Astrocyte (in vitro differentiated cells and primary cell): Measurements from ENCODE around the gene CMTM8. TPM values are rescaled to one million over a fixed set of nuclear protein-coding genes. Genes with fewer than 3 reads are reported as not detected.

ENCODE experiments used
- DNase-seq: peaks from one replicate; pipeline ENCODE4 v3.0.0-alpha.2; 2010; ENCODE audit warnings: low read depth
- FAIRE-seq: peaks from 2 replicates; lab custom pipeline; 2011; peaks lifted over from hg19 to GRCh38; lab: Jason Lieb, UNC
- H2AFZ ChIP-seq: 2 replicates; pipeline ENCODE4 v1.6.0; 2012; ENCODE audit warnings: low read depth, low read length, inconsistent platforms
- H3K27ac ChIP-seq: 2 replicates; pipeline ENCODE4 v1.5.1; 2011; ENCODE audit warnings: low read depth, low read length, inconsistent platforms
- H3K27me3 ChIP-seq: 2 replicates; pipeline ENCODE4 v1.6.0; 2011; ENCODE audit warnings: low read length, inconsistent platforms; ENCODE audit not compliant: insufficient read depth
- H3K36me3 ChIP-seq: 2 replicates; pipeline ENCODE4 v1.5.1; 2011; ENCODE audit warnings: low read length, inconsistent platforms; ENCODE audit not compliant: insufficient read depth
- H3K4me1 ChIP-seq: 2 replicates; pipeline ENCODE4 v1.5.1; 2011; ENCODE audit warnings: low read length, inconsistent platforms; ENCODE audit not compliant: insufficient read depth
- H3K4me2 ChIP-seq: 2 replicates; pipeline ENCODE4 v1.6.0; 2012; ENCODE audit warnings: low read length, inconsistent platforms
- H3K4me3 ChIP-seq: 2 replicates; pipeline ENCODE4 v1.5.1; 2011; ENCODE audit warnings: low read depth, mild to moderate bottlenecking, low read length, inconsistent platforms; ENCODE audit not compliant: insufficient read depth
- H3K79me2 ChIP-seq: 2 replicates; pipeline ENCODE4 v1.6.0; 2012; ENCODE audit warnings: mild to moderate bottlenecking, low read length, inconsistent platforms; ENCODE audit not compliant: insufficient read depth
- H3K9ac ChIP-seq: 2 replicates; pipeline ENCODE4 v1.6.0; 2012; ENCODE audit warnings: mild to moderate bottlenecking, low read length, inconsistent platforms
- H3K9me3 ChIP-seq: 2 replicates; pipeline ENCODE4 v1.5.1; 2012; ENCODE audit warnings: low read depth, mild to moderate bottlenecking, low read length, inconsistent platforms; ENCODE audit not compliant: insufficient read depth
- H4K20me1 ChIP-seq: 2 replicates; pipeline ENCODE4 v1.6.0; 2012; ENCODE audit warnings: low read length, inconsistent platforms; ENCODE audit not compliant: insufficient read depth
- H3K27ac Mint-ChIP-seq: one replicate; pipeline ENCODE4 v1.8.0; 2021; ENCODE audit warnings: mild to moderate bottlenecking, mixed read lengths; ENCODE audit not compliant: unreplicated experiment
- H3K27me3 Mint-ChIP-seq: one replicate; pipeline ENCODE4 v1.8.0; 2021; ENCODE audit warnings: low read depth, mixed read lengths; ENCODE audit not compliant: unreplicated experiment
- H3K36me3 Mint-ChIP-seq: one replicate; pipeline ENCODE4 v1.8.0; 2021; ENCODE audit warnings: low read depth, mixed read lengths; ENCODE audit not compliant: unreplicated experiment
- H3K4me1 Mint-ChIP-seq: one replicate; pipeline ENCODE4 v1.8.0; 2021; ENCODE audit warnings: low read depth, mixed read lengths; ENCODE audit not compliant: unreplicated experiment
- H3K4me3 Mint-ChIP-seq: one replicate; pipeline ENCODE4 v1.8.0; 2021; ENCODE audit warnings: mild to moderate bottlenecking, moderate library complexity, mixed read lengths; ENCODE audit not compliant: unreplicated experiment
- H3K9me3 Mint-ChIP-seq: one replicate; pipeline ENCODE4 v1.8.0; 2021; ENCODE audit warnings: mild to moderate bottlenecking, mixed read lengths; ENCODE audit not compliant: unreplicated experiment
- EZH2 ChIP-seq: IDR thresholded peaks from 2 replicates; pipeline ENCODE4 v1.6.1; 2012; ENCODE audit warnings: mild to moderate bottlenecking, low read length, inconsistent platforms; ENCODE audit not compliant: insufficient read depth
- total RNA-seq: library from RNA; stranded (reverse); gene quantifications from 2 replicates; pipeline ENCODE4 v1.2.1, GENCODE V29; 2021
- TF ChIP-seq, protein P1 (sequence below): IDR thresholded peaks from 2 replicates; pipeline ENCODE4 v1.5.1; 2011; ENCODE audit warnings: low read depth, mild to moderate bottlenecking, inconsistent platforms, low read length, moderate library complexity; ENCODE audit not compliant: insufficient read depth

CMTM8 gene
- total RNA-seq, 1 donor from 2014 or later, result 1.6 TPM

DNA sequence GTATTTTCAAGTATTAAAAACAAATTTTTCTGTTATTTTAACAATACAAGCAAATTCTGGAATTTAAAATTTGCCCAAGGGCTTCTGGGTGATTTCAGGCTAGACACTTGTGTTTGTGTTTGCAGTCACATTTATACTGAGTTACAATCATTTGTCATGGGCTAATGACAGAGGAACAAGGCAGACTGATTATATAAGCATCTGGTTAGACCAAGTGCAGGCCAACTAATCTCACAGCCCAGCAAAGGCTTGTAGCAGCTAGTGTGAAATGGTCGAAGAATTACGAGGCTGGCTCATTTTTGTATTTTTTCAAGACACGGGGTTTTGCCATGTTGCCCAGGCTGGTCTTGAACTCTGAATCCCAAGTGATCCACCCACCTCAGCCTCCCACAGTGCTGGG, 52.1 kb downstream of the CMTM8 start:
- Mint-ChIP-seq H3K4me1 (no peaks in the 10 kb centered on the region), H3K36me3 (no peaks in the 10 kb centered on the region), H3K4me3 (no peak overlapping the region), H3K27ac (no peak overlapping the region), H3K27me3 (no peaks in the 10 kb centered on the region), H3K9me3 (no peaks in the 10 kb centered on the region)
- DNase-seq, result no peak
- Histone ChIP-seq H3K27ac (no peak overlapping the region), H3K36me3 (no peaks in the 10 kb centered on the region), H3K4me3 (no peak overlapping the region), H3K27me3 (no peaks in the 10 kb centered on the region), H3K79me2 (no peaks in the 10 kb centered on the region), H3K9me3 (no peaks in the 10 kb centered on the region), H2AFZ (no peak overlapping the region), H4K20me1 (no peaks in the 10 kb centered on the region), H3K9ac (no peak overlapping the region), H3K4me2 (no peak overlapping the region), H3K4me1 (no peaks in the 10 kb centered on the region)
- TF ChIP-seq, protein P1, sequence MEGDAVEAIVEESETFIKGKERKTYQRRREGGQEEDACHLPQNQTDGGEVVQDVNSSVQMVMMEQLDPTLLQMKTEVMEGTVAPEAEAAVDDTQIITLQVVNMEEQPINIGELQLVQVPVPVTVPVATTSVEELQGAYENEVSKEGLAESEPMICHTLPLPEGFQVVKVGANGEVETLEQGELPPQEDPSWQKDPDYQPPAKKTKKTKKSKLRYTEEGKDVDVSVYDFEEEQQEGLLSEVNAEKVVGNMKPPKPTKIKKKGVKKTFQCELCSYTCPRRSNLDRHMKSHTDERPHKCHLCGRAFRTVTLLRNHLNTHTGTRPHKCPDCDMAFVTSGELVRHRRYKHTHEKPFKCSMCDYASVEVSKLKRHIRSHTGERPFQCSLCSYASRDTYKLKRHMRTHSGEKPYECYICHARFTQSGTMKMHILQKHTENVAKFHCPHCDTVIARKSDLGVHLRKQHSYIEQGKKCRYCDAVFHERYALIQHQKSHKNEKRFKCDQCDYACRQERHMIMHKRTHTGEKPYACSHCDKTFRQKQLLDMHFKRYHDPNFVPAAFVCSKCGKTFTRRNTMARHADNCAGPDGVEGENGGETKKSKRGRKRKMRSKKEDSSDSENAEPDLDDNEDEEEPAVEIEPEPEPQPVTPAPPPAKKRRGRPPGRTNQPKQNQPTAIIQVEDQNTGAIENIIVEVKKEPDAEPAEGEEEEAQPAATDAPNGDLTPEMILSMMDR, result no peak
- no peak for TF ChIP-seq EZH2
- FAIRE-seq, result no peak

DNA sequence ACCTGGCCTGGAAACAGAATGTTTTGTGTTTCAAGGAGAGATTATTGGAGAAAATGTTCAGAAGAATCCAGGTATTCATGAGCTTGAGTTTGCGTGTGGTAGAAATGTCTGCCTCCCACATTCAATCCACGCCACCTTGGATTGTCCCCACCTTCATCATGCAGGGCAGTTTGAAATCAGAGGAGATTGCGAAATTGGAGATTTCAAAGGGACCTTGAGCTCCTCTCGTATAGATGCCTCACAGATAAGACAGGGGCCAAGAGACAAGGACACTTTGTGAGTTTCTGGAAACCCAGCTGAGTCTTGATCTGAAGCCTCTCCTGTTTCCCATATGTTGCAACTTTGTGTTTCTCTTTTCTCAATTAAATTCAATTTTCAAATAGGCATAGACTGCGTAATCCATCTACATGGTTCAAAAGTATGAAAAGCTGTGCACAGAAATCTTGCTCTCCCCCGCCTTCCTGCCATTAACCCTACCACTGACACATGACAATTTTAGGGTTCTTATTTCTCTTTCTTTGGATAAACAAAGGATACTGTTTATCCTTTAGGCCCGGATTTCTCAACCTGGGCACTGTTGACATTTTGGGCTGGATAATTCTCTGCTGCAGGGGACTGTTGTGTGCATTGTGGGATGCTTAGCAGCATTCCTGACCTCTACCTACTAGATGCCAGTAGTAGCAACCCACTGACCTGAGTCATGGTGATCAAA, 53.8 kb downstream of the CMTM8 start:
- H3K9me3 Mint-ChIP-seq, result no peaks in the 10 kb centered on the region
- H3K9me3 ChIP-seq, result no peaks in the 10 kb centered on the region
- TF ChIP-seq, protein P1, result no peak
- TF ChIP-seq EZH2, result no peak
- no peak overlapping the region for H3K9ac ChIP-seq
- DNase-seq (no peak), FAIRE-seq (no peak)
- no peak overlapping the region for H2AFZ ChIP-seq
- no peaks in the 10 kb centered on the region for H3K36me3 ChIP-seq
- no peaks in the 10 kb centered on the region for H3K79me2 ChIP-seq
- no peak overlapping the region for H3K27ac ChIP-seq
- no peaks in the 10 kb centered on the region for H3K27me3 ChIP-seq
- H3K4me1 ChIP-seq, result no peaks in the 10 kb centered on the region
- H3K4me3 Mint-ChIP-seq, result no peak overlapping the region
- no peaks in the 10 kb centered on the region for H3K4me1 Mint-ChIP-seq
- H3K27ac Mint-ChIP-seq, result no peak overlapping the region
- no peaks in the 10 kb centered on the region for H3K27me3 Mint-ChIP-seq
- no peak overlapping the region for H3K4me2 ChIP-seq
- H3K36me3 Mint-ChIP-seq, result no peaks in the 10 kb centered on the region
- no peak overlapping the region for H3K4me3 ChIP-seq
- H4K20me1 ChIP-seq, result no peaks in the 10 kb centered on the region

DNA sequence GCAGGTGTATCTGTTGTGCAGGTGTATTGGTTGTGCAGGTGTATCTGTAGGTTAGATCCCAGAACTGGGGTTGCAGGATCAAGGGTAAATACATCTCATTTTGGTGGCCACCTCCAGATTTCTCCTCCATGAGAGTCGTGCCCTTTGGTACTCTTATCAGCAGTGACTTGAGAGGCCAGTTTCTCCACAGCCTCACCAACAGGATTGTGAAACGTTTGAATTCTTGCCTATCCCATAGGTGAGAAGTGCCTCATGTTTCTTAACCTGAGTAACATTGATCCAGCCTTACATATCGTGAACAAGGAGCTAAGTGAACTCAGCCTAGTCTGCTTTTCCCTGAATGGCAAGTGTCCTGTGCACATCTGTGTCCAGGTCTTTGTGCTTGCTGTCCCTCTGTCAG, 55.4 kb downstream of the CMTM8 start:
- H3K9me3 Mint-ChIP-seq, result no peaks in the 10 kb centered on the region
- no peak for FAIRE-seq

More for the DNA sequence above, 55.4 kb downstream of the CMTM8 start:
- Histone ChIP-seq H2AFZ (no peak overlapping the region), H3K9ac (no peak overlapping the region), H3K4me2 (no peak overlapping the region), H3K4me3 (no peak overlapping the region), H3K9me3 (no peaks in the 10 kb centered on the region), H3K79me2 (no peaks in the 10 kb centered on the region), H3K27ac (no peak overlapping the region), H3K27me3 (no peaks in the 10 kb centered on the region), H3K4me1 (no peaks in the 10 kb centered on the region), H3K36me3 (no peaks in the 10 kb centered on the region), H4K20me1 (no peaks in the 10 kb centered on the region)
- Mint-ChIP-seq H3K27me3 (no peaks in the 10 kb centered on the region), H3K4me1 (no peaks in the 10 kb centered on the region), H3K4me3 (no peak overlapping the region), H3K27ac (no peak overlapping the region), H3K36me3 (no peaks in the 10 kb centered on the region)
- DNase-seq, result no peak
- TF ChIP-seq EZH2, result no peak
- TF ChIP-seq, protein P1, result no peak
